Fibroblast of skin of right quadriceps (primary cell): ENCODE results near the gene CCL17.

Experiments used
- DNase-seq: peaks from one replicate; pipeline ENCODE4 v3.0.0-alpha.2; 2013

Gene CCL17

DNA sequence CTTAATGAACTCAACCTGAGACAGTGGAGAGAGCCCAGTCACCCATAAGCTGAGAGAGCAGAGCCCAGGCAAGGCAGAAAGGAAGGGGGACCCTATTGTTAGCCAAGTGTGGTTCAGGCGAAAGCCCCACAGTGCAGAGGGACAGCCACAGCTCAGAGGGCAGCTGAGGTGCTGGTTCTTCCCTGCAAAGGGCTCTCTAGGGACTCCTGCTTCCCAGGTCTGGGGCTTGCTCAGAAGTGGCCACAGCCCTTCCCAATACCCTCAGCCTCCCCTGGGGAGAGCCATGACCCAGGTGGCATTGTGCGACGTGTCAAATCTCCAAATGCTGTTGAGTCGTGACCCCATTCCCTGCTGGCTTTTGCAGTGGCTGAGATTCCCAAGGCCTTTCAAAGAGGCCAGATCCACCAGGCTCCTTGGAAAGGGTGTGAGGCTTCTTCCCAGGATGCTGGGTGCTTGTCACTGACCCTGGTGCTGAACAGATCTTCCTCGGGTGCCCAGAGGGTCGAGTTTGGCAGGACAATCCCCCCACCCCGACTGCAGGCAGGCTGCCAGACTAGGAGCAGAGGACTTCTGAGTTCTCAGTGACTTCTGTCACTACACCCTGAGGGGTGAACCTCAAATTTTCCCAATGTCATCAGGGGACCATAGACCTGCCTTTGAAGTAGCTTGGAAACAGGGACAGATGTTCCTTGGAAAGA lies 2.5 kb upstream of the CCL17 start:
- DNase-seq = no peak

DNA sequence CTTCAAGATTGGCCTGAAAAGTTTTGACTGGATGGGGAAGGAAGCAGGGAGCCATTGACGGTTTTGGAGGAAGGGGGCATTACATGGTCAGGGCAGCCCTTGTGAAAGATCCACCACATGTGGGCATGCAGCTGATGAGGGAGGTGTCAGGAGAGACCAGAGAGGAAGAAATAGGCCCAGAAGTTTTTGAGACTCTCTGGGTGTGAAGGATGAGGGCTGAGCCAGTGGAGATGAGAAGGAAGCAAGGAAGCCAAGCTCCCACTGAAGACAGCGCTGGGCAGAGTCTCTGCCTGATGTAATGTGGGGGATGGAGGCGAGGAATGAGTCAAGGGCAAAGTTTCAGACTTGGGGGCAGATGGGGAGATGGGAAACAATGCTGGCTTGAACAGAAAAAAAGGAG lies 530 bp downstream of the CCL17 start:
- DNase-seq = no peak

DNA sequence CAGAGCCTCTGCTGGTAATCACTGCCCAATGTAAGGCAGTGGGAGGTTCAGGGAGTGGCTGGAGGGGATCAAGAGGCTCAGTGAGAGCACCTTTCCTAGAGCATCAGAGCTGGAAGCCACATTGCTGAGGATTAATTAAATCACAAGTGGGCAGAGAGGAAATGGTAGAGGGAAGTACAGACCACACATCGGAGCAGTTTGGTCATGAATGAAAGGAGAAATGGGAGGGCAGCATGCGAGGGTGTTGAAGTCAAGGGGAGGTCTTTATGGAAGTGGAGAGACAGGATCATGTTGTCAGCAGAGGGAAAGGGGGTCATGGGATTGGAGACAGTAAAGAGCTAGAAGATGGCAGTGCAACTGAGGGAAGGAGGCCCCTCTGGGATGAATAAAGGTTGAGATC lies 2.3 kb downstream of the CCL17 start:
- no peak for DNase-seq

DNA sequence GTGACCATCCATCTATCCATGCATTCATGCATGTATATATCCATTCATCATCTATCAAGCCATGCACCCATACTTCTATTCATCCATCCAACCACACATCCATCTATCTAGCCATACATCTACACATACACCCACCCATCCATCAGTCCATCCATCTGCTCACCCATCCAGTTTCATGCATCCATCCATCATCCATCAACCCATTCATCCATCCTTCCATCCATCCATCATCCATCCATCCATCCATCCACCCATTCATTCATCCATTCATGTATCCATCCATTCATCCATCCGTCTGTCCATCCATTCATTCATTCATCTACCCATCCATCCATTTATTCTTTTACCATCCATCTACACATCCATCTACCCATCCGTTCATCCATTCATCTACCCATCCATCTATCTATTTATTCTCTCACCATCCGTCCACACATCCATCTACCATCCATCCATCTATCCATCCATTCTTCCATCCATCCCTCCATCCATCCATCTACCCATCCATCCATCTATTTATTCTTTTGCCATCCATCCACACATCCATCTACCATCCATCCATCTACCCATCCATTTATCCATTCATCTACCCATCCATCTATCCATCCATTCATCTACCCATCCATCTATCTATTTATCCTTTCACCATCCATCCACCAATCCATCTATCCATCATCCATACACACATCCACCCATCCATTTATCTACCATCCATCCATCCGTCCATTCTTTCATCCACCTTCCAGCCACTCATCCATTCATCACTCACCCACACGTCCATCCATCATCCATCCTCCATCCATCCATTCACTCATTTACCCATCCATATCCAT lies 3.2 kb downstream of the CCL17 start:
- no peak for DNase-seq

DNA sequence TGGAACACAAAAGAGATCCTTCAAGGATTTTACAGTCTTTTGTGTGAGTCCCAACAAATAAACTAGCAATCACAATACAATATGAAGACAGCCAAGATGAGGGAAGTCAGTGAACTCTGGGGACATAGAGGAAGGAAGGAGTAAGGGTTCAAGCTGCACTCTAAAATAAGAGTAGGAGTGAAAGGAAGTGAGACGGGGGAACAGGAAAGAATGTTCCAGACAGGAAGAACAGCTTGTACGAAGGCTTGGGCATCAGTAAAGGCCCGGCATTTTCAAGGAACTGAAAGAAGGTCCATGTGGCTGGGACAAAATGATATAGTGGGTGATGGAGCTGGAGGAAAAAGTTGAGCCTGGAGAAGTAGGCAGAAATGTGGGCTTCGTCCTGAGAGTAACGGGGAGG lies 4.5 kb downstream of the CCL17 start:
- no peak for DNase-seq

DNA sequence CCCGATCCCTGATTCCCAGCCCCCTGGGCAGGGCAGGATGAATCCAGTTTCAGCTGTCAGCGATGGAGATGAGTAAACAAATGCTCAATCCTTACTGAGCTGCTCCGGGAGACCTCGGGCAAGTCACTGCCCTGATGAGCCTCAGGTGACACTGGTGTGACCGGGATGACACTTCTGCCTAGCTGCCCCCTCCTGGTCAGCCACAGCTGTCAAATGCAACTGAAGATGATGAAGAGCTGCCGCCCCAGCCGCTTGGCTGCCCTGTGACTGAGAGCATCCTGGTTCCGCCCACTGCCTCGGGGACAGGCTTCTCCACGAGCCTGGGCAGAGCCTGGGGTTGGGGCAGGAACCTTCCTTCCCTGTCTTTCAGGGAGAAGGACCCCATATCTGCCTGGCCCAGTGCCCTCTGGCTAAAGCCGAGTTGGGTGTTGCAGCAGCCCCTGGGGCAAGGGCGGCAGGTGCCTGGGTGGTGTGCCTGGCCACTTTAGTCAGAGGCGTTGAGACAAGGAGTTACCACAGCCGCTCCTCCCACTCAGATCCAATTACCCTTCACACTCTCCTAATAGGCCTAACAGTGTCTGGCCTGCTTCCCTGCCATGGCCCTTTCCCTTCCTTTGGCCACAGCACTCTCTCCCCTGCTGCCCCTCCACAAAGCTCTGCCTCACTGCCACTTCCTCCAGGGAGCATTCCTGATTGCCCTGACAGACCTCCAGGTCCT lies 5.5 kb downstream of the CCL17 start:
- DNase-seq = no peak

DNA sequence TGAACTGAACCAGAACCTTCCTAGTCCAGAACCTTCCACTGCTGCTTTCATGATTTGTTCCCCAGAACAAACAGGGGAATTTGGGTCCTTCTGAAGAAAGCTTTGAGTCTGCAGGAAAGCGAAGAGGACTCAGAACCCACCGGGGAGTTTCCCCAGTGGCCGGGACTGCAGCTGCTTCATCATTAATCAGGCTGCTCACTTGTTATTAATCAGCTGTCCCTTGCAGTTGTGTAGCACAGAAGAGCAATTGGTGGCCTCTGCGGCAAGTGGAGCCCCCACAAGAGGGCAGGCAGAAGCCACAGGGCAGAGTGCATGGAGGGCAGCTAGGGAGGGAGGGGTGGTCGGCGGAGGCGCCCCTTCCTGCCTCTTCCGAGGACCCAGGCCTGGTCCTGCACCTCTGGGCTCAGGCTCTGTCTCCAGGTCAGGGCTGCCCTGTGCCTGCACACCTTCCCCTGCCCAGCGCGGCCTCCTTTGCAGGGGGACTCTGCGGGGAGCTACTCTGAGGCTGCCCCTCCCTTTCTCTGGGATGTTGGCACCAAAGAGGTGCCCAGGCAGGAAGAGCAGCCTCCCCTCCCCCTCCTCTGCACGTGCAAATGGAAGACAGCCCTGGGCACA lies 6.9 kb downstream of the CCL17 start:
- DNase-seq = no peak

DNA sequence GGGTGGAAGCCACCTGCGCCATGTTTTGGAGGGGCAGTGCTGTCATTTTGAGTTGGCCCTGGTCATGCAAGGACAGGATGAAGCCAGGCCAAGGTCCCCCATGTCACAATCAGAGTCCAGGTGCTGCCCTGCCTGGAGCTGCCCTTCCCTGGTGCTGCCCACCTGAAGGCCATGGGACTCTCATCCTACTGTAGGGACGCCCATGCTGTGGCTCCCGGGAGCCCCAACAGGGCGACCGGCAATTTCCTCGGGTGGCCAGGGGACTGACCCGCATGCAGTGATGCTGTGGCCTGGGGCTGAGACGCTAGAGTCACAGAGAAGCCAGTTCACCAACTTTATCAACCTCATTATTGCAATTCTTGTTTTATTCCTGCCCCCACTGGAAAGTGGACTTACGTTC lies 8.0 kb downstream of the CCL17 start:
- DNase-seq = no peak

DNA sequence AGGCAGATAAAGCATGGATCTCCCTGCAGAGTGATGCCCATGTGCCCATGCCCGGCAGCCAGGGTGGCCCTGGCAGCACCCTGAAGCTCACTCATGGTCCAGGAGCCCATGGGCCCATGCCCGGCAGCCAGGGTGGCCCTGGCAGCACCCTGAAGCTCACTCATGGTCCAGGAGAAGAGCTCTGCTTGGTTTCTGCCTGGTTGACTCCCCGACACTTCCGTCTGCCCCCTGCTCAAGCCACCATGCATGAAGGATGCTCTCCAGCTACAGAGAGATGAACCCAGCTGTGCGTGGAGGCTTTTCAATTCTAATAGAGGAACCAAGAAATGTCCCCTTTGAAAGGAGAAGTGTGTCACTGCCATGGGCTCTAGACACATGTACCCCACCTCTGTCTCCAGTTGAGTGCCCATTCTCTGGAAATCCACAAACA lies 8.7 kb downstream of the CCL17 start:
- DNase-seq = no peak

DNA sequence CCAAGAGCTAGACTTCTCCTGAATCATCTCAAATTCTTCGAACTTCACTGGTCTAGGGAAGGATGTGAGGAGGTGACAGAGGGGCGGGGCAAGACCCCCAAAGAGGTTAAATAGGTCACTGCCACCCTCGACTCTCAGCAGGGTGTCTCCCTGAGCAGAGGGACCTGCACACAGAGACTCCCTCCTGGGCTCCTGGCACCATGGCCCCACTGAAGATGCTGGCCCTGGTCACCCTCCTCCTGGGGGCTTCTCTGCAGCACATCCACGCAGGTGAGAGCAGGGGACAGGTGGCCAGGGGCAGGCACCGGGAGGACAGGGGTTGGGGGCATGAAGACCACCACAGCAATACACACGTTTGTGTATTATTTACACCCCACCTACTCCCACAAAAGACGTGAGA lies 9.2 kb downstream of the CCL17 start:
- no peak for DNase-seq

DNA sequence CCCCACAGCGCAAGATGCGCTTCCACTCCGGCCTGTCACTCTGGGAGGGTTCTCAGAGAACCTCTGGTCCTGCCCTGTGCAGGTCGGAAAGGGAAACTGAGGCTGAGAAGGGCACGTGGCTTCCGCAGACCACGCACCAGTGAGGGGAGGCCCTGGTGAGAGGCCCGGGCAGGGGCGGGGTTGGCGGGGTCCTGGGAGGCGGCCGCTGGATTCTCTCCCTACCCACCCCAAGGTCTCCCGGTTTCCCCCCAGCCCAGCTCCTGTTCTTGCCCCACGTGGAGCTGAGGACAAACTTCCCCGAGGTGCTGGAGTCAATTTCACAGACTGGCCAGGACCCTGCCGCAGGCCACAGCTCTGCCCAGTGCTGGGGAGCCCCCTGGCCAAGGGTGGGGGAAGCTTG lies 11.5 kb downstream of the CCL17 start:
- DNase-seq = no peak

DNA sequence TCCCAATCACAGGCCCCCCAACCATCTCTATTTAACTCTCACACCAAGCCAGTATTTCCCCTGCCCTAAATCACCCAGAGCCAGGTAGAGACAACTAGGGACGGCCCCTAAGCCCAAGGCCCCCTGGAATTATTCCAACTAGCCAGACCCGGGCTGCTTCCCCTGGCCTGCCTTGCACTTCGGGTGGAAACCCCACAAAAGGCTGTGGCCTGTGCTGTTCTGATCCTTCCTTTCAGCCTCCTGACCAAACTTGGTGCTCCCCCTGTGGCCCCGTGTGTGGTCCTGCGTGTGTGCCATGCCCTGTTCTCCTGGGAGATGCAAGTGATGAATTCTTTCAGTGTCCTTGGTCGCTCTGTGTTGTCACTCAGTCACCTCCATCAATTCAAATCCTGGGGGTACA lies 14.9 kb downstream of the CCL17 start:
- DNase-seq = no peak

DNA sequence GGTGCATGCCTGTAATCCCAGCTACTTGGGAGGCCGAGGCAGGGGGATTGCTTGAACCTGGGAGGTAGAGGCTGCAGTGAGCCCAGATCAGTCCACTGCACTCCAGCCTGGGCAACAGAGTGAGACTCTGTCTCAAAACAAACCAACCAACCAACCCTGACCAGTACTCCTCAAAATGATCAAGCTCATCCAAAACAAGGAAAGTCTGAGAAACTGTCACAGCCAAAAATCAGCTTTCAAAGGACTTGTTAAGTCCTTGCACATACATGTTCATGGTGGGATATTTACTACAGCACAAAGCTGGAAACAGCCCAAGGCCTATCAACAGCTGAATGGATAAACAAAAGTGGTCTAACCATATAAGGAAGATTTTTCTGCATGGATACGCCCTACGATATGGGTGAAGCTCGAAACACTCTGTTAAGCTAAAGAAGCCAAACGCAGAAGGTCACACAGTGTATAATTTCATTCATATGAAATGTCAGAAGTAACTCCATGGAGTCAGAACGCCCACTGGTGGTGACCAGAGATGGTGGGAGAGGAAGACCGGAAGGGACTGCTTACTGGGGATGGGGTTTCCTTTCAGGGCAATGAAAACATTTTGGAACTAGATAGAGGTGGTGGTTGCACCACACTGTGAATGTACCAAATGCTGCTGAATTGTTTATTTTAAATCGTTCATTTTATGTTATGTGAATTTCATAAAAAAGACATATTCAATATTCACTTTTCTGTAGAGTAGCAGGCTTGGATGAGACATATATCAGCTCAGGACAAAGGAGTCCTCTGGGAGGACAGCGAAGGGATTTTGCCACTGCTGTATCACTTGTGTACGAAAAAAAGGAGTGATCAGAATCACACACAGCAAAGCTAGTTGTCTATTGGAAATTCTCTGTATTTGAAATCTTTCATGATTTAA lies 17.7 kb downstream of the CCL17 start:
- DNase-seq = peak; percentile 69

DNA sequence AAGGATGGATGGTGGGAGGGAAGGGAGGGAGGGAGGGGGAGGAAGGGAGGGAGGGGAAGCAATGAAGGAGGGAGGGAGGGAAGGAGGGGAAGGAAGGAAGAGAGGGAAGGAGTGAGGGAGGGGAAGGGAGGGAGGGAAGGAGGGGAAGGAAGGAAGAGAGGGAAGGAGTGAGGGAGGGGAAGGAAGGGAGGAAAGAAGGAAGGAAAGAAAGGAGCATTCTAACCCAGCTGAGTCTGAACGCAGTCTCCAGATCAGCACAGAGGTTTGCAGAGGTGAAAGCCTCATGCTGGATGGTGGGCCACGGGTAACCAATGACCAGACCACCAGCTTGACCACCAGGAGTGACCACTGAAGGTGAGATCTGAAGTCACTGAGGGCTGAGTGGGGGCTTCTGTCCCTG lies 18.6 kb downstream of the CCL17 start:
- DNase-seq = no peak

DNA sequence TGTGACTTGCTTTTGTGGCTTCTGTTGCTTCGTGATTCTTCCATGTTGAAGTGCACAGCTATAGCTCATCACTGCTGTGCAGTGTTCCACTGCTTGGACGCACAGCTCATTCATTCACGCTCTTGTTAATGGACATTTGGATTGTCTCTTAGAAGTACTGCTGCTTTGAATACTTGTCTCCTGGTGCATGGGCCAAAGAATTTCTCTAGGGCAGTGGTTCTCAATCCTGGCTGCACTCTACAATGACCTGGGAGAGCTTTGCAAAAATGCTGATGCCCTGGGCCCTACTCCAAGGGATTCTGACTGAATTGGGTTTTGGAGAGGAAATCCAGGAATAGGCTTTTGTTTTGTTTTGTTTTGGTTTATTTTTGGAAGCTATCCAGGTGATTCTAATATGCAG lies 20.0 kb downstream of the CCL17 start:
- no peak for DNase-seq

DNA sequence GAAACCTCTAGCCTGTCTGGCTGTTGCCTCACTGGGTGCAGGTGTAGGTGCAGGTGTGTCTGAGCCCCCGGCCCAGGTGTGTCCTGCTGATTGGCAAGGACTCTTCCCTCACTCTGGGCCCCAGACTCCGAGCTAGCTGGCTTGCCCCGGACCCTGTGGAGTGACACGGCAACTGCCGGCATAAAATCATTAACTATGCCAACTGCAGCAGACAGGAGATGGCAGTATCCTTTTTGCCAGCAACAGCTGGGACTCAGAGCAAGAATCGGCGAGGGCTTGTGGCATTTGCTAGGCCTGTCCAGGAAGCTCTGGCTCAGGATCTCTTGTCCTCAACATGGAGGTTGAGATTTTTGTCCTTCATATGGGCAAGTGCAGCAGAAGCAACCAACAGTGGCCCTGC lies 21.8 kb downstream of the CCL17 start:
- no peak for DNase-seq

DNA sequence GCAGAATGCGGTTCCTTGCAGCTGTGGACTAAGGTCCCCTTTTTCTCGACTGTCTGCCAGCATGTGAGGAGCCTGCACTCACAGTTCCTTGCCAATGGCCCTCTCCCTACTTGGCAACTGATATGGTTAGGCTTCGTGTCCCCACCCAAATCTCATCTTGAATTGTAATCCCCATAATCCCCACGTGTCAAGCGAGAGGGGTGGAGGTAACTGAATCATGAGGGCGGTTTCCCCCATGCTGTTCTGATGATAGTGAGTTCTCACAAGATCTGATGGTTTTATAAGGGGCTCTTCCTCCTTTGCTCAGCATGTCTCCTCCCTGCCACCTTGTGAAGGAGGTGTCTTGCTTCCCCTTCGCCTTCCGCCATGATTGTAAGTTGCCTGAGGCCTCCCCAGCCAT lies 22.7 kb downstream of the CCL17 start:
- no peak for DNase-seq

DNA sequence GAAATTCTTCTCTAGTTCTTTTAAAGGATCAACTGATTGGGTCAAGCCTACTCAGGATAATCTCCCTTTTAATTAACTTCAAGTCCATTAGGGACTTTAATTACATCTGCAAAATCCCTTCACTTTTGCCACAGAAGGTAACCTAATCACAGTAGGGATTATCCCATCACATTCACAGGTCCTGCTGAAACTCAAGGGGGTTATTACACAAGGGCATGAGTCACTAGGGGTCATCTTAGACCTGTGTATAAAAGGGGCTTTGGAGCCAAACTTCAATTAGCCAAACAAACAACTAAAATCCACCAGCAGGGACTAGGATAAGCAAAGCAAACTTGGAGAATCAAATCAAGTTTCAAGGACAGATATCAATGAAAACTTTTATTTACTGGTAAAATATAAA lies 23.3 kb downstream of the CCL17 start:
- DNase-seq = no peak

DNA sequence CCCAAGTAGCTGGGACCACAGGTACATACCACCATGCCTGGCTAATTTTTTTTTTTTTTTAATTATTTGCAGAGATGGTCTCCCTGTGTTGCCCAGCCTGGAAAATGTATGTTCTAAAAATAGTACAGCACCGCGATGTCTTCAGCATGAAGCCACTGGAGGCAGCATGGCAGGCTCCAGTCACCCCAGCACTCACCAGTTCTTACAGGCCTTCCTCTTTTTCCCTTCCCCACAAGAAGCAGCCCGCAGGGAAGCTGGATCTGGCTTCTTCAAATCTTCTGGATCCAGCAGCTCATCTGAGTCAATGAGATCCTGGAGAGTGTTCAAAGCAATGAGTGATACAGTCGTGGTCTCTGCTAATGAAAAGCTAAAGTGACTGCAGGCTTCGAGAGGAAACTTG lies 26.4 kb downstream of the CCL17 start:
- DNase-seq = no peak

DNA sequence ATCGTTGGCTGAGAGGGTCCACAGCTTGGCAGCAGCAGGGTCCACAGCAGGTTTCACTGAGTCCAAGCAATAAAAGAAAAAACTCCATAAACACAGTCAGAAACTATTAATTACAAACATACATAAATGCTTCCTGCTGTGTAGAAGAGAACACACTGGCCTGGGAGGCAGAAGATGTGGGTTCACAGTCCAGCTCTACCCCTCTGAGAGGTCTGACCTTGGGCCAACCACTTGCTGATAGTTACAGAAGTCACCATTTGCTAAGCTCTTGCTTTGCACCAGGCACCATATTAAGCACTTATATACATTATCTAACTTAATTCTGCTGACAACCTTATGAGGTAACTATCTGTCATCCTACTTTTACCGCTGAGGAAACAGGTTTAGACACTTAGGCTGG lies 27.9 kb downstream of the CCL17 start:
- DNase-seq = no peak

DNA sequence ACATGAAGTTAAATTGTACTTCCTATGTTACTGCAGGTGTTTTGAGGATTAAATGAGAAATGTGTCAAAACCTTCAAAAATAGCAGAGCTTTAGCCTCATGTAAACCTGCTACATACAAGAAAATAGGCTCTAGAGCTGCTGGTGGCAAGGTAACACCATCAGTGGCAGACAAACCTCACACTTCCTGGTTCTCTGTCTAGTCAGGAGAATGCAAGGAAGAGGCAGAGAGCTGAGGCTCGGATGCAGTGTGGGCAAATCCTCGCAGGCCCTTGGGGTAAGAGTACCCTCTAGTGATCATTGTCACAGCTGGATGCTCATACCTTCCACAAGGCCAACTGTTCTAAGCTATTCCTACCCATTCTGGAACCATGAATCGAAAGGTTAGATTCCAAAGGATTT lies 28.4 kb downstream of the CCL17 start:
- no peak for DNase-seq

DNA sequence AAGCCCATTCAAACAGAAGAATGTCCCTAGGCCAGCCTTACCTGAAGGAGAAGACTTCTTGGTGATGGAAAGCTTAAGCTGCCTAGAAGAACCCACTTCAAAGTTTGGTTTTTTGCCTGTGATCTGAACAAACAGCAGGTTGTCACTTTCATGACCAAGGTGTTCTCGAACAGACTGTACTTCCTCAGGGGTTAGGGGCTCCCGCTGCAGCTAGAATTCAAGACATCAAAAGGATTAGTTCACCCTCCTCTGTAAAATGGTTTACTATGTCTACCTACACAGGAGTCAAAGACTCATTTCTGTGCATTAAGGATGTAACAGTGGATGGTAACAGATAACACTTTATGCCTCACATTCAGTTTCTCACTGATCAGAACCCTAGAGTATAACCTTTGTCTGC lies 29.4 kb downstream of the CCL17 start:
- no peak for DNase-seq
